H1 (cell line): ENCODE data around the gene DHX32. TPM values are rescaled to one million over a fixed set of nuclear protein-coding genes. Genes with fewer than 3 reads are reported as not detected.

Experiments
- CTCF ChIA-PET: fragments of 300-600 bp; sonication (Branson Sonifier 250); formaldehyde crosslinking; loops from one replicate; lab custom pipeline; 2021; ENCODE audit not compliant: partially characterized antibody; lab: Charles Lee
- POLR2A ChIA-PET: fragments of 300-600 bp; sonication (Branson Sonifier 250); formaldehyde crosslinking; loops from one replicate; lab custom pipeline; 2021; ENCODE audit warnings: inconsistent platforms; ENCODE audit not compliant: partially characterized antibody; lab: Charles Lee
- DNase-seq, 2 experiments: peaks; one replicate each; pipeline versions ENCODE4 v3.0.0 to v3.0.0-alpha.2; 2010 to 2022; ENCODE audit warnings: low spot score in 2 of 2, low read depth in 1 of 2, mixed read lengths in 1 of 2
- FAIRE-seq: peaks from 2 replicates; lab custom pipeline; 2011; peaks lifted over from hg19 to GRCh38; lab: Jason Lieb, UNC
- H2AFZ ChIP-seq: 2 replicates; pipeline ENCODE4 v1.8.1; 2012; ENCODE audit warnings: low read length, inconsistent platforms
- H2AK5ac ChIP-seq: 2 replicates; pipeline ENCODE4 v1.6.1; 2013; ENCODE audit warnings: low read depth, low read length
- H2BK120ac ChIP-seq: replicated peaks from 2 replicates; pipeline ENCODE3; 2013; ENCODE audit warnings: low read depth, low read length, inconsistent platforms
- H2BK12ac ChIP-seq: 2 replicates; pipeline ENCODE4 v1.6.1; 2013; ENCODE audit warnings: low read depth, low read length
- H2BK15ac ChIP-seq: 2 replicates; pipeline ENCODE4 v1.6.1; 2013; ENCODE audit warnings: low read length
- H2BK20ac ChIP-seq: 2 replicates; pipeline ENCODE4 v1.6.1; 2013; ENCODE audit warnings: low read length
- H2BK5ac ChIP-seq: 2 replicates; pipeline ENCODE4 v1.6.1; 2013; ENCODE audit warnings: low read depth, low read length
- H3K14ac ChIP-seq: 2 replicates; pipeline ENCODE4 v1.6.1; 2013; ENCODE audit warnings: inconsistent platforms; ENCODE audit not compliant: insufficient read length
- H3K18ac ChIP-seq: 2 replicates; pipeline ENCODE4 v1.6.1; 2013; ENCODE audit warnings: low read length; ENCODE audit errors: extremely low read depth
- H3K23ac ChIP-seq: 2 replicates; pipeline ENCODE4 v1.6.1; 2013; ENCODE audit warnings: inconsistent platforms; ENCODE audit not compliant: insufficient read length
- H3K23me2 ChIP-seq: 2 replicates; pipeline ENCODE4 v1.6.1; 2013; ENCODE audit warnings: low read depth, low read length
- H3K27ac ChIP-seq: 2 replicates; pipeline ENCODE4 v1.6.1; 2011; ENCODE audit warnings: low read depth, low read length, inconsistent platforms
- H3K27me3 ChIP-seq, 4 experiments: replicated peaks in 1 of 4; 1 replicate in 1 of 4; 2 replicates in 3 of 4; pipeline versions ENCODE4 v1.6.1 to v1.8.1; 2011 to 2013; ENCODE audit warnings: low read length in 3 of 4, mild to moderate bottlenecking in 3 of 4, inconsistent platforms in 2 of 4, mixed read lengths in 2 of 4, moderate library complexity in 1 of 4; ENCODE audit not compliant: control insufficient read depth in 3 of 4, insufficient read depth in 3 of 4; ENCODE audit errors: extremely low read depth in 1 of 4
- H3K36me3 ChIP-seq, 4 experiments: 2 replicates each; pipeline versions ENCODE4 v1.6.1 to v1.8.1; 2011 to 2013; ENCODE audit warnings: mild to moderate bottlenecking in 4 of 4, low read length in 3 of 4, moderate library complexity in 2 of 4, control low read depth in 1 of 4, inconsistent platforms in 1 of 4; ENCODE audit not compliant: insufficient read depth in 4 of 4, control insufficient read depth in 2 of 4
- H3K4ac ChIP-seq: replicated peaks from 2 replicates; pipeline ENCODE3; 2013; ENCODE audit warnings: low read length, low read depth, mixed read lengths, inconsistent platforms; ENCODE audit not compliant: insufficient read length
- H3K4me1 ChIP-seq, 4 experiments: replicated peaks in 1 of 4; 1 replicate in 1 of 4; 2 replicates in 3 of 4; pipeline versions ENCODE4 v1.6.1 to v1.8.1; 2011 to 2013; ENCODE audit warnings: low read length in 3 of 4, inconsistent platforms in 2 of 4, mixed read lengths in 1 of 4; ENCODE audit not compliant: insufficient read depth in 4 of 4, control insufficient read depth in 3 of 4
- H3K4me2 ChIP-seq, 2 experiments: 2 replicates each; pipeline versions ENCODE4 v1.6.1 to v1.8.1; 2011 to 2013; ENCODE audit warnings: low read depth in 2 of 2, low read length in 2 of 2, control low read depth in 1 of 2, inconsistent platforms in 1 of 2, mild to moderate bottlenecking in 1 of 2; ENCODE audit not compliant: insufficient read depth in 1 of 2
- H3K4me3 ChIP-seq, 4 experiments: fragments of 200-600, 300-600 bp in 1 of 4; sonication (generic), shearing (Covaris generic), sonication (Bioruptor Twin) in 1 of 4; 2 replicates each; pipeline versions ENCODE4 v1.5.1 to v1.8.1; 2011 to 2016; ENCODE audit warnings: low read length in 4 of 4, low read depth in 3 of 4, control low read depth in 2 of 4, inconsistent platforms in 2 of 4, mild to moderate bottlenecking in 2 of 4, mixed read lengths in 1 of 4, moderate library complexity in 1 of 4; ENCODE audit not compliant: insufficient read depth in 2 of 4; ENCODE audit errors: extremely low read depth in 1 of 4
- H3K56ac ChIP-seq: replicated peaks from 2 replicates; pipeline ENCODE3; 2013; ENCODE audit warnings: low read depth, mild to moderate bottlenecking, mixed read lengths, low read length, inconsistent platforms; ENCODE audit not compliant: insufficient read length
- H3K79me1 ChIP-seq: 2 replicates; pipeline ENCODE4 v1.6.1; 2013; ENCODE audit warnings: low read depth, low read length, control low read depth
- H3K79me2 ChIP-seq, 2 experiments: 2 replicates each; pipeline versions ENCODE4 v1.6.1 to v1.8.1; 2012 to 2013; ENCODE audit warnings: low read length in 2 of 2, mild to moderate bottlenecking in 2 of 2, inconsistent platforms in 1 of 2; ENCODE audit not compliant: insufficient read depth in 2 of 2, control insufficient read depth in 1 of 2
- H3K9ac ChIP-seq, 4 experiments: replicated peaks in 1 of 4; 1 replicate in 1 of 4; 2 replicates in 3 of 4; pipeline versions ENCODE4 v1.6.1 to v1.8.1; 2011 to 2013; ENCODE audit warnings: low read depth in 3 of 4, low read length in 3 of 4, control low read depth in 2 of 4, mild to moderate bottlenecking in 2 of 4, moderate library complexity in 2 of 4, inconsistent platforms in 1 of 4; ENCODE audit errors: extremely low read depth in 1 of 4
- H3K9me3 ChIP-seq, 2 experiments: 2 replicates each; pipeline versions ENCODE4 v1.6.1 to v1.8.1; 2012 to 2013; ENCODE audit warnings: mild to moderate bottlenecking in 2 of 2, moderate library complexity in 2 of 2, control low read depth in 1 of 2, inconsistent platforms in 1 of 2, low read depth in 1 of 2, low read length in 1 of 2, mixed read lengths in 1 of 2; ENCODE audit not compliant: insufficient read depth in 2 of 2
- H4K20me1 ChIP-seq, 2 experiments: replicated peaks in 1 of 2; 2 replicates each; pipeline versions ENCODE3 to v1.8.1; 2011 to 2013; ENCODE audit warnings: inconsistent platforms in 2 of 2, low read length in 2 of 2, mild to moderate bottlenecking in 1 of 2; ENCODE audit not compliant: insufficient read depth in 2 of 2, control insufficient read depth in 1 of 2
- H4K5ac ChIP-seq: 2 replicates; pipeline ENCODE4 v1.6.1; 2013; ENCODE audit warnings: low read length, low read depth, mixed read lengths, inconsistent platforms; ENCODE audit not compliant: insufficient read length
- H4K8ac ChIP-seq: 2 replicates; pipeline ENCODE4 v1.8.0; 2013; ENCODE audit warnings: mild to moderate bottlenecking, moderate library complexity, low read length, inconsistent platforms; ENCODE audit not compliant: insufficient read depth; ENCODE audit errors: extremely low read depth
- H4K91ac ChIP-seq: replicated peaks from 2 replicates; pipeline ENCODE3; 2013; ENCODE audit warnings: low read length, mixed read lengths, inconsistent platforms; ENCODE audit not compliant: insufficient read length
- ASH2L ChIP-seq: fragments of 200-600, 300-600 bp; sonication (generic); IDR thresholded peaks from one replicate; pipeline ENCODE4 v1.7.1; 2017; ENCODE audit warnings: low read length
- BRCA1 ChIP-seq: IDR thresholded peaks from 2 replicates; pipeline ENCODE4 v1.6.1; 2012; ENCODE audit warnings: low read depth, low read length, improper control_type of control experiment
- CBX5 ChIP-seq: fragments of 300-800, 300-1000 bp; sonication (generic); IDR thresholded peaks from 2 replicates; pipeline ENCODE4 v1.7.1; 2016; ENCODE audit warnings: antibody characterized with exemption, low read length, low read depth
- CREB1 ChIP-seq: IDR thresholded peaks from 2 replicates; pipeline ENCODE4 v1.6.1; 2012; ENCODE audit warnings: inconsistent platforms
- E2F6 ChIP-seq: IDR thresholded peaks from 2 replicates; pipeline ENCODE4 v1.6.1; 2012; ENCODE audit warnings: inconsistent platforms
- HDAC2 ChIP-seq, 2 experiments: fragments of 300-600 bp in 1 of 2; sonication (generic) in 1 of 2; IDR thresholded peaks; 2 replicates each; pipeline ENCODE4 v1.6.1; 2011 to 2012; ENCODE audit warnings: low read depth in 2 of 2, low read length in 2 of 2, mild to moderate bottlenecking in 2 of 2, moderate library complexity in 2 of 2, borderline replicate concordance in 1 of 2, inconsistent platforms in 1 of 2
- JUND ChIP-seq: IDR thresholded peaks from 2 replicates; pipeline ENCODE4 v1.6.1; 2011; ENCODE audit warnings: mild to moderate bottlenecking, improper control_type of control experiment, low read length
- KDM5A ChIP-seq: fragments of 200-600 bp; IDR thresholded peaks from 2 replicates; pipeline ENCODE4 v1.7.1; 2012; ENCODE audit warnings: mild to moderate bottlenecking, low read length, inconsistent platforms, mixed read lengths
- NANOG ChIP-seq: IDR thresholded peaks from 2 replicates; pipeline ENCODE4 v1.6.1; 2011; ENCODE audit warnings: low read length, low read depth, mild to moderate bottlenecking, inconsistent platforms; ENCODE audit not compliant: insufficient read depth, poor library complexity, severe bottlenecking
- PHF8 ChIP-seq: fragments of 200-600 bp; sonication (generic); conservative IDR thresholded peaks from 2 replicates; pipeline ENCODE4 v1.7.1; 2012; ENCODE audit warnings: low read depth, mild to moderate bottlenecking, inconsistent platforms, low read length, moderate library complexity
- POLR2A ChIP-seq, 2 experiments: IDR thresholded peaks; 1 replicate in 1 of 2; 2 replicates in 1 of 2; pipeline ENCODE4 v1.6.1; 2011; ENCODE audit warnings: low read depth in 2 of 2, low read length in 2 of 2, mild to moderate bottlenecking in 2 of 2; ENCODE audit errors: control extremely low read depth in 1 of 2
- WGBS, 2 experiments: shearing (Covaris generic) in 1 of 2; methylation state at CpG; one replicate each; pipeline versions ENCODE4 v1.1.6 to v1.1.7; 2013 to 2015; ENCODE audit warnings: low lambda C conversion rate in 2 of 2, mixed read lengths in 2 of 2, inconsistent platforms in 1 of 2, low coverage in 1 of 2, missing lambda C conversion rate in 1 of 2; ENCODE audit not compliant: insufficient replicate concordance in 2 of 2, insufficient coverage in 1 of 2, insufficient read length in 1 of 2; ENCODE audit errors: extremely low coverage in 1 of 2, missing lambda C conversion rate in 1 of 2; 5-methylcytosine and 5-hydroxymethylcytosine counted together
- polyA plus RNA-seq, 7 experiments: library from polyadenylated mRNA; depleted of rRNA in 3 of 7; stranded (reverse) in 5 of 7; unstranded in 2 of 7; fragments of >200 nt in 5 of 7; fragments of 200-250 nt in 2 of 7; gene quantifications; 1 replicate in 5 of 7; 2 replicates in 1 of 7; 4 replicates in 1 of 7; pipeline versions ENCODE4 v1.2.1 to v1.2.3, GENCODE V29; 2011 to 2013; ENCODE audit warnings: missing spikeins in 2 of 7, mixed read lengths in 2 of 7
- total RNA-seq: library from RNA; stranded (reverse); fragmentation: NEBNext Ultra II Directional; extraction: Animal tissue kit (Norgen Biotek cat#: 25700); gene quantifications from 2 replicates; pipeline ENCODE4 v1.2.1, GENCODE V29; 2021
- TF ChIP-seq, protein P1 (sequence below): IDR thresholded peaks from 2 replicates; pipeline ENCODE4 v1.6.1; 2011; ENCODE audit warnings: low read length, improper control_type of control experiment

DHX32 gene
- total and polyA plus RNA-seq, 2 of the 8 experiments (the other 6 are each of a cell fraction or from before 2014, with no cell fraction given): 12.4 to 15.8 TPM

GRCh38 chr10:125795637-125796190 is 85.4 kb downstream of the DHX32 start:
- Histone ChIP-seq H3K23me2 (no peaks in the 10 kb centered on the region), H4K20me1 (peaks cover 2% of the 10 kb centered on the region in 2 experiments), H3K9ac (no peak overlapping the region), H3K18ac (no peak overlapping the region), H2BK15ac (no peak overlapping the region), H4K91ac (no peak overlapping the region), H2BK20ac (no peak overlapping the region), H2AK5ac (no peak overlapping the region), H3K27me3 (no peaks in the 10 kb centered on the region), H4K8ac (no peak overlapping the region), H3K14ac (no peak overlapping the region), H3K27ac (no peak overlapping the region), H3K79me2 (no peaks in the 10 kb centered on the region), H2BK12ac (no peak overlapping the region), H2BK5ac (no peak overlapping the region), H3K4me1 (no peaks in the 10 kb centered on the region), H3K4me3 (no peak overlapping the region), H4K5ac (no peak overlapping the region), H3K23ac (no peak overlapping the region), H2BK120ac (no peak overlapping the region), H3K79me1 (no peaks in the 10 kb centered on the region), H3K4ac (no peak overlapping the region), H3K56ac (no peak overlapping the region), H3K9me3 (no peaks in the 10 kb centered on the region), H3K36me3 (peaks cover 2 to 26% (median 9%) of the 10 kb centered on the region in 4 experiments; a peak in 7 of 8 replicates), H3K4me2 (no peak overlapping the region), H2AFZ (no peak overlapping the region)
- FAIRE-seq (no peak), DNase-seq (no peak)
- no peak for TF ChIP-seq HDAC2 (IDR thresholded peaks at IDR 0.05; ENCODE audit: borderline replicate concordance in 1 of 2, low read depth in 2 of 2, low read length in 2 of 2)
- no peak for TF ChIP-seq POLR2A (IDR thresholded peaks at IDR 0.05; ENCODE audit: control extremely low read depth in 1 of 2, low read depth in 2 of 2, low read length in 2 of 2)
- TF ChIP-seq CREB1: no peak
- TF ChIP-seq BRCA1: no peak
- TF ChIP-seq JUND: no peak
- no peak for TF ChIP-seq ASH2L
- no peak for TF ChIP-seq PHF8
- TF ChIP-seq, protein P1, sequence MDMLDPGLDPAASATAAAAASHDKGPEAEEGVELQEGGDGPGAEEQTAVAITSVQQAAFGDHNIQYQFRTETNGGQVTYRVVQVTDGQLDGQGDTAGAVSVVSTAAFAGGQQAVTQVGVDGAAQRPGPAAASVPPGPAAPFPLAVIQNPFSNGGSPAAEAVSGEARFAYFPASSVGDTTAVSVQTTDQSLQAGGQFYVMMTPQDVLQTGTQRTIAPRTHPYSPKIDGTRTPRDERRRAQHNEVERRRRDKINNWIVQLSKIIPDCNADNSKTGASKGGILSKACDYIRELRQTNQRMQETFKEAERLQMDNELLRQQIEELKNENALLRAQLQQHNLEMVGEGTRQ: no peak
- no peak for TF ChIP-seq E2F6
- TF ChIP-seq NANOG: no peak
- TF ChIP-seq KDM5A: no peak
- no peak for TF ChIP-seq CBX5
- ChIA-PET CTCF (interaction anchor here (1.0 to 1.8 kb wide), 3 partner anchors 9 to 1407 kb away, joined by 4 to 7 read pairs (median 4); no protein-coding TSS in a partner anchor), POLR2A (interaction anchor here (0.5 to 1.6 kb wide), 3 partner anchors 13 to 62 kb away, joined by 3 to 5 read pairs (median 4); partner anchors contain the start of gene UROS)
- WGBS, 2 experiments: 91% methylated on average over 8 of the region's 8 CpGs; no CpG with 5 or more reads in 1 of the 2 experiments
